GM13976 (cell line): ENCODE measurements around the gene TRPM1.
A peak's percentile ranks its signal among the peaks of the same experiment; 100 is the strongest.

Experiments used
- DNase-seq: peaks from one replicate; pipeline ENCODE4 v3.0.0; 2012; ENCODE audit warnings: low spot score
- in situ Hi-C: fragments of 300-500 bp; cut with MboI; formaldehyde crosslinking; loops from one replicate; pipeline ENCODE4 v1.12.0; 2022; ENCODE audit warnings: low sequenced_read_pairs, mixed read lengths, inconsistent platforms; ENCODE audit not compliant: unreplicated experiment
- TF ChIP-seq, protein P1 (sequence below): IDR thresholded peaks from 2 replicates; pipeline ENCODE4 v1.5.1; 2012; ENCODE audit warnings: borderline replicate concordance, mild to moderate bottlenecking; ENCODE audit not compliant: insufficient read depth; ENCODE audit errors: extremely low read depth, missing control alignments, control extremely low read depth

The TRPM1 gene

DNA sequence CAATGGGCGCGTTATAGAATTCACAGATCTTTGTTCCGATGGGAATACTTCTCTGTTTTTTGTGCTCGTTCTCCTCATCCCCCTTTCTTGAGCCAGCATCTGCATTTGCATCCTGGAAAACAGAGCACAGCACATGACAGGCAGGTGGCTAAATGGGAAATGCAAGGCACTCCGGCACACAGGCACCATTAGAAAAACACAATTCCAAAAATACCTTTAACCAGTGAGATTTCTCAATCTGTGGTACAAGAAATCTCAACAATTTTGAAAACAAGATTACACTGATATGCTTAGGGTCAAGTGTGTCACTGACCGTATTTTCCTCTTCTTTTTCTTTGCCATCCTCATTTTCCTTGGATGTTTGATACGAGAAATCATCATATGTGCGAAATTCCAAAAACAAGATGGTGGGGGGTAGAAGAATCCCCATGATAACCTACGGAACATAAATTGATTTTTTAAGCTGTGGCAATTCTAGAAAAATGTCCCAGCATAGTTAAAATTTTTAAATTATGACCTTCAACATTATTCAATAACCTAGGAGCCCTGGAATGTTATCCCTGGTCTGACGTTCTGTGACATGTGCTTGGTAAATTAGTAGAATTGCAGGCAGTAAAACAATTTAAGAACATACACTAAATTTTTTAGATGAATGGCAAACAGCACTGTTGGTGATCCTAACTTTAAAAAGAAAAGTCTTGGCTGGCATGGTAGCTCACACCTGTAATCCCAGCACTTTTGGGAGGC is 63.6 kb downstream of the TRPM1 start:
- in situ Hi-C loops = no loop called here
- DNase-seq = no peak
- TF ChIP-seq, protein P1, sequence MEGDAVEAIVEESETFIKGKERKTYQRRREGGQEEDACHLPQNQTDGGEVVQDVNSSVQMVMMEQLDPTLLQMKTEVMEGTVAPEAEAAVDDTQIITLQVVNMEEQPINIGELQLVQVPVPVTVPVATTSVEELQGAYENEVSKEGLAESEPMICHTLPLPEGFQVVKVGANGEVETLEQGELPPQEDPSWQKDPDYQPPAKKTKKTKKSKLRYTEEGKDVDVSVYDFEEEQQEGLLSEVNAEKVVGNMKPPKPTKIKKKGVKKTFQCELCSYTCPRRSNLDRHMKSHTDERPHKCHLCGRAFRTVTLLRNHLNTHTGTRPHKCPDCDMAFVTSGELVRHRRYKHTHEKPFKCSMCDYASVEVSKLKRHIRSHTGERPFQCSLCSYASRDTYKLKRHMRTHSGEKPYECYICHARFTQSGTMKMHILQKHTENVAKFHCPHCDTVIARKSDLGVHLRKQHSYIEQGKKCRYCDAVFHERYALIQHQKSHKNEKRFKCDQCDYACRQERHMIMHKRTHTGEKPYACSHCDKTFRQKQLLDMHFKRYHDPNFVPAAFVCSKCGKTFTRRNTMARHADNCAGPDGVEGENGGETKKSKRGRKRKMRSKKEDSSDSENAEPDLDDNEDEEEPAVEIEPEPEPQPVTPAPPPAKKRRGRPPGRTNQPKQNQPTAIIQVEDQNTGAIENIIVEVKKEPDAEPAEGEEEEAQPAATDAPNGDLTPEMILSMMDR = no peak

DNA sequence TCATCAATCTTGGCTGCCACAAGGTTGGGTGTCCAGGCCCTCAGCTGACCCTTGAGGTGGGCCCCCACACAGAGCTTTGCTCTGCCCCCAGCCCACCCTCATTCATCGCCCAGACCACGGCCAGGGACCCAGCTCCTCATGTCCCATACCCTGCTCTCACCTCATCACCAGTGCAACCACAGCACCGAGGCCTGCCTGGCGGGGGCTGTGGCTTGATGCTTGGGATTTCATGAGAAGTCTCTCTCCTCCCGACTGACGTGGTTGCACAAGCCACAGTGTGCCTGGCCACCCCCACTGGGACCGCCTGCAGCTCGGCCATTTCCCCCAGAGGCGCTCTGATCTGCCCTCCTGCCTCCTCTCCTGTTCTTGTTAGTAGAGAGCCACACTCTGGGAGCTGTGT is 64.7 kb downstream of the TRPM1 start:
- in situ Hi-C loops = no loop called here
- TF ChIP-seq, protein P1 = no peak
- no peak for DNase-seq

DNA sequence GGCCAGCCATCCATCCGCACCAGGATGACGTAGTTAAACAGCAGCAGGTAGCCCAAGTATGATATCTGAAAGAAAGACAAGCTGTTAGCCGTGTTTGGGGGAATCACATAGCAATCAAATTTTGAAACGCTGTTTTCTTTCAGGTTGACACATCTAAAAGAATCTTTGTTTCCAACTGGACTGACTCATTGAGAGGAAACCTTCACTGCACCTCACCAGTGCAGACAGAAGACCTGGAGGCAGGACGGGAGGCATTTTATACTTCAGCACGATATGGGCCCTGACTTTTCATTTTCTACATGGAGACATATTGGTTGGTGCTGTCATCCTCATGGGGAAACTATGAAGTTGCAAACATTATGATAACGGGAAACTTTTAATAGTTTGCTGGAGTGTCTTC is 65.9 kb downstream of the TRPM1 start:
- TF ChIP-seq, protein P1 = no peak
- DNase-seq = no peak
- in situ Hi-C loops = no loop called here

DNA sequence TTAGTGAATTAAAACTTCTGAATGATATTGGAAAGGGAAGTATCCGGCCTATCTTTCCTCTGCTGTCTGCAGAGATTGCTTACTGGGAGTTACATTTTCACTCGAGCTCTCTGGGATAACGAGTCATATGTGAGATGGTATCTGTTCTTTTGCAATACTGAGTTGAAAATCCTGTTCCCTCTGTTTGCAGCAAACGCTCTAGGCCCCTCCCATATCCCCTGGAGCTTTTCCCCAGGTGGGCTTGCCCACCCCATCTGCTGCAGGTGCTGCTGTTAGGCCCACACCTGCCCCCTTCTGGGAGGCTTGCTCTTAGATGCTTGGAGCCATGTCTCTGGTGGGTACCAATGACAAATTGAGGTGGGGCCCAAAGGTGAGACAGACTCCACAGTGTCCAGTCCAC is 67.4 kb downstream of the TRPM1 start:
- in situ Hi-C loops = no loop called here
- DNase-seq = no peak

DNA sequence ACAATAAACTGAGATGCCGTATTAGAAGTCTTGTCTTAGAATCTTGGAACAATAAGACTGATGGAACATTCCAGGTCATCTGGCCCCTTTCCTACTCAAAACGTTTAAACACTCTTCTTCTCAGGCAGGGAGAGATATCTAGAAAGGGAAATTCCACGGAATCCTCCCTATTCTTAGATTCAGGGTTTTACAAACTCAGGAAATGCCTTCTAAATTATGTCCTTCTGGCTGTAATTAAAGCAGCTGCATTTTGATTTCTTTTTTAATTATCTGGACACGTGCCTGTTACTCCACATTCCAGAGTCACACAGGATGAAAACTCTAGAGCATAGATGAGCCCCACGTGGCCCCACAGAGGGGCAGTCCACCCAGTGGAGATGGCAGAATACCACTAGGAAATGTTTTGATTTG is 68.6 kb downstream of the TRPM1 start:
- in situ Hi-C loops = no loop called here
- no peak for DNase-seq
- TF ChIP-seq, protein P1 = no peak

More for the DNA sequence above, 67.4 kb downstream of the TRPM1 start:
- TF ChIP-seq, protein P1 = no peak

DNA sequence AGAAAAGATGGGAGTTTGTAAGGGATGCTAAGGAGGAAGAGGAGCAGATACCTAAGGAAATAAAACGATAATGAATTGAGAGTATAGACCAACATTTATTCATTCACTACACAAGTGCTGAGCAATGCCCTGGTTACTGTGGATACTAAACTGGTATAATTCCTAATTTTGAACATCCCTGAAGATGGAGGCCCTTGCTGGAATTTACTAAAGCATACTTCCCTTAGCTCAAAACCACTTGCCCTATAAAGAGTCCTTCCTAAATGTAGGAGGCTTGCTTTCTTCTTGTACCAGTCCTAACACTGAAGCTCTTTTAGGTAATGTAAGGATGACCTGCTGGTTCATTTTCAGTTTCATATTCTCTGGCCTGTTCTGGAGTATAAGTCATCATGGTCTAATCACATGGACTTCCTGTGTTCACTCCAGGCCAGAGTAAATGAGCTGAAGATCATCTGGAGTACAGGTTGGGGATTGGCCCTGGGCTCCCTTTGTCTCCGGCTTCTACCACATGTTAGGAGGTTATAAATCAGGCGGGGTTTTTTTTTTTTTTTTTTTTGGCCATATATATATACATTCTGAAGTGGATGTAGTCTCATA is 70.0 kb downstream of the TRPM1 start:
- DNase-seq = peak; percentile 65
- in situ Hi-C loops = no loop called here
- TF ChIP-seq, protein P1 = no peak
